Measurements from ENCODE around the gene C1QTNF4. TPM values are rescaled to one million over a fixed set of nuclear protein-coding genes. Genes with fewer than 3 reads are reported as not detected.

The C1QTNF4 gene
- total and polyA plus RNA-seq, 9 of the 15 experiments (the other 6 are each of a cell fraction or from before 2014, with no cell fraction given): not detected

- TF ChIP-seq ZBTB40 (IDR thresholded peaks at IDR 0.05) (0 out of 2 replicates have a peak, but pooled peaks have one; percentile 26), ZBTB40 (CRISPR knock-in tag; IDR thresholded peaks at IDR 0.05) (no peak), CHD1 (IDR thresholded peaks at IDR 0.05; ENCODE audit: low read length) (peak; percentile 23)
Observed at GRCh38 chr11:47641600-47642098, 47.4 kb upstream of the C1QTNF4 start (continued).

Data from K562 (cell line).